GM12892 (cell line): ENCODE results near the gene JAK1.

Experiments used
- POLR2A ChIP-seq: IDR thresholded peaks from 2 replicates; pipeline ENCODE4 v1.6.1; 2011; ENCODE audit warnings: low read depth, low read length, control low read depth
- POLR2AphosphoS5 ChIP-seq: IDR thresholded peaks from 2 replicates; pipeline ENCODE4 v1.6.1; 2011; ENCODE audit warnings: low read depth, low read length, control low read depth
- TAF1 ChIP-seq: IDR thresholded peaks from 2 replicates; pipeline ENCODE4 v1.6.1; 2011; ENCODE audit warnings: low read depth, mild to moderate bottlenecking, control low read depth, low read length, borderline replicate concordance

DNA sequence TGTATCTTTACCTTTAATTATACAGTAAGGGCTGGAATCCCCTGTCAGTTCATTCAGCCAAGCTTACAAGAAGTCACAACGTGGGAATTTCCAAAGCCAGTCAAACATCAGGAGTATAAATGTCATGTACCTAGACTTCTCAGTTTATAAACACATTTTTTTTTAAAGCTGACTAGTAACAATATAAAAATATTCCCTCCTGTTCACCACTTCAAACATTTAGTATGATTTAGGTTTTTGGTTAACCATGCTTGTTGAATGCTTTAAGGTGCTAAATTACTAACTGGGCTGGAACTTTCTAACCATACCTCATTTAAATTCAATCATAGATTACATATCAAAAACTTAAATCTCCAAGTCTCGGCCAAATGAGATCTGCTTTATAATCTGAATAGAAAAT, 44.0 kb downstream of the JAK1 start:
- TF ChIP-seq POLR2AphosphoS5 (no peak), POLR2A (no peak), TAF1 (no peak)
